Breast epithelium (tissue), 4 donors: ENCODE data around the gene HDAC4. TPM values are rescaled to one million over a fixed set of nuclear protein-coding genes. Genes with fewer than 3 reads are reported as not detected.

Source experiments
- DNase-seq, 2 donors: peaks; one replicate each; pipeline ENCODE4 v3.0.0-alpha.2; 2019; ENCODE audit warnings: low spot score in 2 of 2
- H3K27ac ChIP-seq, 2 donors: fragments of 200-600 bp; sonication (generic) in 1 of 2; one replicate each; pipeline ENCODE4 v1.5.1; 2016 to 2019; ENCODE audit warnings: mild to moderate bottlenecking in 1 of 2
- H3K27me3 ChIP-seq, 2 donors: fragments of 200-600 bp; sonication (generic) in 1 of 2; one replicate each; pipeline versions ENCODE4 v1.5.1 to v1.6.0; 2017 to 2019; ENCODE audit warnings: control low read depth in 1 of 2, mild to moderate bottlenecking in 1 of 2
- H3K36me3 ChIP-seq: fragments of 200-600 bp; one replicate; pipeline ENCODE4 v1.5.1; 2019
- H3K4me1 ChIP-seq, 2 donors: fragments of 200-600 bp; sonication (generic); one replicate each; pipeline ENCODE4 v1.5.1; 2016 to 2019; ENCODE audit warnings: control low read depth in 1 of 2
- H3K4me3 ChIP-seq, 3 donors: fragments of 200-600 bp; sonication (generic); 1 replicate in 2 of 3; 2 replicates in 1 of 3; pipeline ENCODE4 v1.5.1; 2016 to 2019; ENCODE audit warnings: mild to moderate bottlenecking in 3 of 3, moderate library complexity in 2 of 3
- H3K9me3 ChIP-seq, 2 donors: fragments of 200-600 bp; sonication (generic) in 1 of 2; one replicate each; pipeline ENCODE4 v1.5.1; 2016 to 2019; ENCODE audit warnings: control low read depth in 1 of 2
- CTCF ChIP-seq, 3 donors: fragments of 450-650 bp; IDR thresholded peaks; one replicate each; pipeline ENCODE4 v1.5.1; 2016 to 2017; ENCODE audit warnings: antibody characterized with exemption in 3 of 3, mild to moderate bottlenecking in 3 of 3, moderate library complexity in 3 of 3
- POLR2A ChIP-seq: fragments of 450-650 bp; IDR thresholded peaks from one replicate; pipeline ENCODE4 v1.6.1; 2016; ENCODE audit warnings: antibody characterized with exemption, mild to moderate bottlenecking, moderate library complexity
- POLR2AphosphoS5 ChIP-seq, 3 donors: sonication (generic); formaldehyde crosslinking; IDR thresholded peaks; one replicate each; pipeline ENCODE4 v1.6.1; 2017; ENCODE audit warnings: antibody characterized with exemption in 3 of 3
- intact Hi-C: fragments of 100-400 bp; cut with DNase I; formaldehyde crosslinking; loops from one replicate; pipeline ENCODE4 v1.15.1; 2023; ENCODE audit warnings: low total_unique reads
- total RNA-seq, 3 donors: library from RNA; depleted of rRNA; stranded (reverse); fragments of >200 nt; gene quantifications; one replicate each; pipeline ENCODE4 v1.1.0, GENCODE V29; 2016

The HDAC4 gene
- total RNA-seq, 3 donors from 2014 or later, result 20.3 to 36.0 (median 32.8) TPM

GRCh38 chr2:239130786-239131325 is 270.0 kb downstream of the HDAC4 start:
- TF ChIP-seq POLR2A (no peak), CTCF (IDR thresholded peaks at IDR 0.05) (no peak), POLR2AphosphoS5 (IDR thresholded peaks at IDR 0.05) (no peak)
- no peak for DNase-seq
- intact Hi-C loops, result no loop called here
- H3K27ac ChIP-seq, result no peak overlapping the region
- no peaks in the 10 kb centered on the region for H3K27me3 ChIP-seq
- H3K4me3 ChIP-seq, result no peak overlapping the region
- H3K9me3 ChIP-seq, result no peaks in the 10 kb centered on the region
- H3K4me1 ChIP-seq, result no peaks in the 10 kb centered on the region
- peaks cover 5% of the 10 kb centered on the region for H3K36me3 ChIP-seq

GRCh38 chr2:239130041-239130440 is 270.8 kb downstream of the HDAC4 start:
- Histone ChIP-seq H3K36me3 (peaks cover 5% of the 10 kb centered on the region), H3K4me1 (no peaks in the 10 kb centered on the region), H3K27me3 (no peaks in the 10 kb centered on the region), H3K27ac (no peak overlapping the region), H3K9me3 (no peaks in the 10 kb centered on the region), H3K4me3 (no peak overlapping the region)
- intact Hi-C loops, result no loop called here
- TF ChIP-seq POLR2AphosphoS5 (IDR thresholded peaks at IDR 0.05) (no peak), POLR2A (no peak), CTCF (IDR thresholded peaks at IDR 0.05) (no peak)
- no peak for DNase-seq

- no peak for TF ChIP-seq POLR2AphosphoS5 (IDR thresholded peaks at IDR 0.05)
- no peak for TF ChIP-seq CTCF (IDR thresholded peaks at IDR 0.05)
- no peak for TF ChIP-seq POLR2A
Measured at GRCh38 chr2:239129147-239129920, 271.5 kb downstream of the HDAC4 start.

GRCh38 chr2:239128706-239129105 is 272.1 kb downstream of the HDAC4 start:
- H3K4me3 ChIP-seq, result no peak overlapping the region
- H3K4me1 ChIP-seq, result no peaks in the 10 kb centered on the region
- no peaks in the 10 kb centered on the region for H3K9me3 ChIP-seq
- H3K36me3 ChIP-seq, result peaks cover 1% of the 10 kb centered on the region
- no peak for TF ChIP-seq POLR2A
- no peak for TF ChIP-seq POLR2AphosphoS5 (IDR thresholded peaks at IDR 0.05)
- no peak for TF ChIP-seq CTCF (IDR thresholded peaks at IDR 0.05)
- DNase-seq, result no peak
- intact Hi-C loops, result no loop called here
- H3K27ac ChIP-seq, result no peak overlapping the region
- no peaks in the 10 kb centered on the region for H3K27me3 ChIP-seq

More at GRCh38 chr2:239129147-239129920, 271.5 kb downstream of the HDAC4 start:
- H3K36me3 ChIP-seq, result peaks cover 5% of the 10 kb centered on the region
- no peak overlapping the region for H3K27ac ChIP-seq
- H3K9me3 ChIP-seq, result no peaks in the 10 kb centered on the region
- no peak overlapping the region for H3K4me3 ChIP-seq
- no peaks in the 10 kb centered on the region for H3K27me3 ChIP-seq
- no peaks in the 10 kb centered on the region for H3K4me1 ChIP-seq
- DNase-seq, result no peak
- intact Hi-C loops, result no loop called here

GRCh38 chr2:239127513-239127912 is 273.3 kb downstream of the HDAC4 start:
- intact Hi-C loops, result no loop called here
- H3K36me3 ChIP-seq, result no peaks in the 10 kb centered on the region
- no peak for TF ChIP-seq POLR2A
- no peak for TF ChIP-seq POLR2AphosphoS5 (IDR thresholded peaks at IDR 0.05)
- TF ChIP-seq CTCF (IDR thresholded peaks at IDR 0.05), result no peak
- DNase-seq, result no peak
- no peaks in the 10 kb centered on the region for H3K4me1 ChIP-seq
- no peaks in the 10 kb centered on the region for H3K9me3 ChIP-seq
- H3K4me3 ChIP-seq, result no peak overlapping the region
- no peaks in the 10 kb centered on the region for H3K27me3 ChIP-seq
- no peak overlapping the region for H3K27ac ChIP-seq
